HEK293T (cell line): ENCODE measurements around the gene CA12.

Source experiments
- FOXA1 ChIP-seq: fragments of 450-650 bp; IDR thresholded peaks from 2 replicates; pipeline ENCODE4 v1.6.1; 2016; ENCODE audit warnings: mild to moderate bottlenecking
- FOXK2 ChIP-seq: fragments of 450-650 bp; IDR thresholded peaks from 2 replicates; pipeline ENCODE4 v1.6.1; 2016; ENCODE audit warnings: mild to moderate bottlenecking
- FOXM1 ChIP-seq: fragments of 450-650 bp; IDR thresholded peaks from 2 replicates; pipeline ENCODE4 v1.6.1; 2017; ENCODE audit warnings: mild to moderate bottlenecking, borderline replicate concordance
- TARDBP ChIP-seq: fragments of 450-650 bp; IDR thresholded peaks from 2 replicates; pipeline ENCODE4 v1.6.1; 2016

DNA sequence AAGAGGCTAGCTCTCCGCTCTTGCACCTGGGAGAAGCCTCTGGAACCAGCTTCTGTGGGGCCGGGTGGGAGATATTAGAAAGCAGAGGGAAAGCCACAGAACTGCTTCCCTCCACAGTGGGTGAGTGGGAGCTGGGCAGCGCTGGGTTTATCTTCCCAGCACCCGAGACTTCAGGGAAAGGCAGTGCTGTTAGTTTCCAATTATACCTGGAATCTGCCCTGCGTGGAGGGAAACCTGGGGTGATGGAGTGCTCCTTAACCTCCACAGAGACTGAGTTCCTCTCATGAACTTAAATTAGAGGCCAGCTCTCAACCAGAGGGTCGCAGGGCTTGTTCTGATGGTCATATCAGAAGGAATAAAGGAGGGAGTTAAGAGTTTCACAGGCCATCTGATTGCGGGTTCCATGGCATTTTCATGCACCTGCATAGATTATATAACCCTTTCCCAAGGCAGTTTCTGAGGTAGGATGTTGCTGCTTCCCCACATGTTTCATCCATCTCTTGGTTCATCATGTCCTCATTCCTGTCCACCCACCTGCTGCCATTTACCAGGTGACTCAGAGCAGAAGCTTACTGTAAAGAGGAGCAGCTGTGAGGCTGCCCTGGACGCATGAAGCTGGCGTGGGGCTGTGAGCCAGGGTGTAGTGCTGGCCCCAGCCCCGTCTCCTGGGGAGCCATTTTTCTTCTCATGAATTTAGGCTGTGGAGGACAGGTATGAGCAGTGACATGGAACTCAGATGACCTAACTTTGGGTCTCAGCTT lies 42.5 kb downstream of the CA12 start:
- TF ChIP-seq FOXM1 (no peak), FOXK2 (no peak), TARDBP (no peak), FOXA1 (no peak)
